GM12872 (cell line): ENCODE results near the gene EDEM3.

ENCODE experiments used
- TF ChIP-seq, protein P1 (sequence below): IDR thresholded peaks from 3 replicates; pipeline ENCODE4 v1.5.1; 2011; ENCODE audit warnings: low read depth, mild to moderate bottlenecking, low read length, moderate library complexity; ENCODE audit not compliant: insufficient read depth

The EDEM3 gene

DNA sequence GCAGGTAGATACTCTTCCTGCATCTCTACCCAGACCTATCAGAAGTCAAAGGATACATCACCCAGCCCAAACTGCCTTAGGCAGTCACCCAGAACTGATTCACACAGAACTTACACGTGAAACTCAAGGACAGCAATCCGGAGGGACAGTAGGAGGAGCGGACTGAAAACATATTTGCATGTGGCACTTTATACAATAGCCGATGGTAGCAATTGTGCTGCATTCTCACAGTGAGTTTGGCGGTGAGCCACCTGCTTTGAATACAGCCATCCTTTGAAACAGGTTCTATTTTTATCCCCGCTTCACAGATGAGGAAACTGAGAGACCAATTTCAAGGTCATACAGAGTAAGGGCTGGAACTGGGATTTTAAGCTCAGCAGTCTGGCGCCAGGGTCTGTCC lies 69.5 kb downstream of the EDEM3 start:
- TF ChIP-seq, protein P1, sequence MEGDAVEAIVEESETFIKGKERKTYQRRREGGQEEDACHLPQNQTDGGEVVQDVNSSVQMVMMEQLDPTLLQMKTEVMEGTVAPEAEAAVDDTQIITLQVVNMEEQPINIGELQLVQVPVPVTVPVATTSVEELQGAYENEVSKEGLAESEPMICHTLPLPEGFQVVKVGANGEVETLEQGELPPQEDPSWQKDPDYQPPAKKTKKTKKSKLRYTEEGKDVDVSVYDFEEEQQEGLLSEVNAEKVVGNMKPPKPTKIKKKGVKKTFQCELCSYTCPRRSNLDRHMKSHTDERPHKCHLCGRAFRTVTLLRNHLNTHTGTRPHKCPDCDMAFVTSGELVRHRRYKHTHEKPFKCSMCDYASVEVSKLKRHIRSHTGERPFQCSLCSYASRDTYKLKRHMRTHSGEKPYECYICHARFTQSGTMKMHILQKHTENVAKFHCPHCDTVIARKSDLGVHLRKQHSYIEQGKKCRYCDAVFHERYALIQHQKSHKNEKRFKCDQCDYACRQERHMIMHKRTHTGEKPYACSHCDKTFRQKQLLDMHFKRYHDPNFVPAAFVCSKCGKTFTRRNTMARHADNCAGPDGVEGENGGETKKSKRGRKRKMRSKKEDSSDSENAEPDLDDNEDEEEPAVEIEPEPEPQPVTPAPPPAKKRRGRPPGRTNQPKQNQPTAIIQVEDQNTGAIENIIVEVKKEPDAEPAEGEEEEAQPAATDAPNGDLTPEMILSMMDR, result no peak

DNA sequence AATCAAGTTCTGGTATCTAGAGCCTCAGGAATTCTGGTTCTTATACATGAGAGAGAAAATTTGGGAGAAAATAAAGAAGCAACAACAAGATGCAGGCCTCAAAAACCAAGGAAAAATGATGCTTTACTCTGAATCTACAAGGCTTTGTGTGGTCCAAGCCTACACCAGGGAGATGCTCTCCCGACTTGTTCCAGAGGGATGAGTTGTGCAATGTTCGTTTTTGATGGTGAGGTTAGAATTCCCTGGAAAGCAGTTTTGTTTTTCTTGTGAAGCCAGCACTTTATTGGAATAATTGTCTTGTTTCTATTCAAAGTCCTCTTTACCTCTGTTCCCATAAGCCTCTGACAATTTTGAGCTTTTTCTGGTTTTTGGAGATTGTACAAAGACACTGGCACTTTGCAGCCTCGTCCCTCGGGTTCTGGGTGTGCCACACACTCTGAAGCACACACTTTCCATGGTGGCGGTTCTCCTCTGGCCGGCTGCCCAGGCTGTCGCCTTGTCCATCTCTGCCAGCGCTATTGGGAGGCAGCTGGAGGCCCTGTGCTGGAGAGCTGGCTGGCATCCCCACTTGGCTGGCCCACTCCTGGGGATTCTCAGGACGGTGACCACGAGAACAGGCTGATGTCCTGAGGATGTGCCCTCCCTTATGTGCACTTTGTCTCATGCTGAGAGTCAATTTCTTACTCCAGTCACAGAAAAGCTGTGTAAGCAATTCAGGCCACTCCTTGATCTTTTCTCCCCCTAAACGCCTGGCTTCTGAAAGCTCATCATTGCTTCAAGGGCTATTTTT lies 70.2 kb downstream of the EDEM3 start:
- TF ChIP-seq, protein P1, result no peak

DNA sequence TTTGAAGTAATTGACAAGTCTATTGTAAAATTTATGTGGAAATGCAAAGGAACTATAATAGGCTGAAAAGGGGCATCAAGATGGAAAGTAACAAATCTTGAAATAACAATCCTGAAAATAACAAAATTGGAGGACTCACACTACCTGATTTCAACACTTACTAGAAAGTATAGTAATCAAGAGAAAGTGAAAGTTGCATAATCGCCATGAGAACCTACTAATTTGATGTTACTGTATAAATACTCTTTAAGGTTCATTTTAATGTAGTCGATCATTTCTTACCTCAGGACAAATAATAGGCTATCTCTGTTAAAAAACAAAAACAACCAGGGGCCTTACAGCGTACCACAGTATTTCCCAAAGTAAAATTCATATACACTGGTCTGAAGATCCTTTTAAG lies 71.7 kb downstream of the EDEM3 start:
- TF ChIP-seq, protein P1, result no peak

DNA sequence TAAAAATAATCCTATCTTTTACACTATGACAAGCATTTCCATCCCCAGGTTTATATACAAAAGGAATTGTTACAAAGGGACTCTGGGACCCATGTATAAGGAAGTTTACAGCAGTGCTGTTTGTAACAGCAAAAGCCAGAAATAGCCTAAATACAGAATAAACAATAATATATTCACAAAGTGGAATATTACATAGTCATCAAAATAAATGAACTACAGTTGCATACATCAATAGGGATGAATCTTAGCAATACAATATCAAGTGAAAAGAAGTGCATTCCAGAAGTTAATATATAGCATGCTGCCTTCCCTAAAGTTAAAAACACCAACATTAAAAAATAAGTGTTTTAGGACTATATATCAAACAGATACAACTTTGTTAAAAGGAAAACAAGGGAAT lies 77.3 kb downstream of the EDEM3 start:
- TF ChIP-seq, protein P1, result no peak

DNA sequence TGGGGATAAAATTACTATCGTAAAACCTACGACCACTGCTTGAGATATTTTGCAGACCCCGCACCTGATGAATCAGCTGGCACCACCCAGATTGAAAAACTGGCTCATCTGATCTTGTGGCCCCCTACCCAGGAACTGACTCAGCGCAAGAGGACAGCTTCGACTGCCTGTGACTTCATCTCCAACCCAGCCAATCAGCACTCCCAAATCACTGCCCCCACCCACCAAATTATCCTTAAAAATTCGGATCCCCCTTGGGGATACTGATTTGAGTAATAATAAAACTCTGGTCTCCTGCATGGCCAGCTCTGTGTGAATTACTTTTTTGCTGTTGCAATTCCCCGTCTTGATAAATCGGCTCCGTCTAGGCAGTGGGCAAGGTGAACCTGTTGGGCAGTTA lies 81.4 kb downstream of the EDEM3 start:
- TF ChIP-seq, protein P1, result no peak

DNA sequence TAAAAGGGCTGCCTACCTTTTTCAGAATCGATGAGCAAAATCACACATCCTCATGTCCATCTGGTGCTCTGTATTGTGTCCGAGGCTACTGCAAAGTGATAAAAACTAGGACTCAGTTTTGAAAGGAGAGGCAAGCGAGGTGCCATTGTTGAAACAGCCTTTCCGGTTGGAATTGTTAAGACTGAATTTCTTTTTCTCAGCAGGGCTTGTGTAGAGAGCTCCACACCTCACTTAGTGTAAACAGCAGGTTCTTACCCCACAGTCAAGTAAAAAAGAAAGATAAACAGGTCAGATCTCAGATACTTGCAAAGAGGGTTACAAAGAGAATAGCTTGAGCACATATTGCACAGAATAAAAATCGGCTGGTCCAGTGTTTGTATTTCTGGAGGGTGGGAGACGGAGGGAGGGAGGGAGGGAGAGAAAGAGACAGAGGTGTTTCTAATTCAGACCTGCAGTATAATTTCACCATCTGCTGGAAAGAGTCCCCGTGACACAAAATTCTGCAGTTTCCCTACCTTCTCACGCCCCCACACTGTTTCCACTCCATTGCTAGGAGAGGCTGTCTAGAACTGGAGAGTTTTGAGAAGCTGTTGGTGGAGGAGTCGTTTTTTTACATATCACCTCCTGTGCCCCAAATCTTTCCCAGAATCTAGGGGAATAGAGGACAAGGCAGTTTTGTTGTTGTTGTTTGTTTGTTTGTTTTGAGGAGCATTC lies 82.5 kb downstream of the EDEM3 start:
- TF ChIP-seq, protein P1, result no peak

DNA sequence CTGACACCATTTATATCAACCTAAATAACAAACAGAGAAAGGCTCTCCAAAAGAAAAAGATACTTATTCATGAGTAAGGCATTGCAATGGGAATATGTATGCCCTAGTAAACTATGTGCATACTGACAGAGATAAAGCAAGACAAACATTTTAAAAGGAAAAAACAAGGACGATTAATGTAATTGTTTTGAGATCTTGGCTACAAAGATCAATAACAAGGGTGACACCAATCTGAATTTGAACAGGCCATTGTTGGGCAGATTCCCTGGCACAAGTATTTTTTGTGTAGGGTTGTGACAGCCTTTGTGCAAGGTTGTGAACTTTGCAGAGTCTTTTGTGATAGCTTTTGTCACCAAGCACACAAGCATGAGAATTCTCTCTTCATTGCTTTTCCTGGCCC lies 85.3 kb downstream of the EDEM3 start:
- TF ChIP-seq, protein P1, result no peak
